HG03196 (cell line): Measurements from ENCODE around the gene UBALD2.
"Not testable (repeated sequence)": the region's sequence is repeated elsewhere in the genome, so short reads cannot be mapped to it uniquely, and the experiment has no call there.

ENCODE experiments used
- ATAC-seq: cut with Tn5 transposase; IDR thresholded peaks from one replicate; pipeline ENCODE4 v1.9.1; 2021; ENCODE audit not compliant: unreplicated experiment

Gene UBALD2

DNA sequence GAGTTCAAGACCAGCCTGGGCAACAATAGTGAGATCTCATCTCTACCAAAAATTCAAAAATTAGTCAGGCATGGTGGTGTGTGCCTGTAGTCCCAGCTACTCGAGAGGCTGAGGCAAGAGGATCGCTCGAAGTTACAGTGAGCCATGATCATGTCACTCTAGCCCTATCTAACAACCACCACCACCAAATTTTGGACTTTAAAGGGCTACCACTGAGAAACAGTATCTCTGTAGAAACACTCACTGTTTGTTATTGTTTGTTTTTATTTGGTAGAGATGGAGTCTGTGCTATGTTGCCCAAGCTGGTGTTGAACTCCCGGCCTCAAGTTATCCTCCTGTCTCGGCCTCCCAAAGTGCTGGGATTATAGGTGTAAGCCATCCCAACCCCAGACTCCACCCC lies 1.3 kb upstream of the UBALD2 start:
- no peak for ATAC-seq

GRCh38 chr17:76264425-76264754 lies 758 bp upstream of the UBALD2 start:
- ATAC-seq = no peak

DNA sequence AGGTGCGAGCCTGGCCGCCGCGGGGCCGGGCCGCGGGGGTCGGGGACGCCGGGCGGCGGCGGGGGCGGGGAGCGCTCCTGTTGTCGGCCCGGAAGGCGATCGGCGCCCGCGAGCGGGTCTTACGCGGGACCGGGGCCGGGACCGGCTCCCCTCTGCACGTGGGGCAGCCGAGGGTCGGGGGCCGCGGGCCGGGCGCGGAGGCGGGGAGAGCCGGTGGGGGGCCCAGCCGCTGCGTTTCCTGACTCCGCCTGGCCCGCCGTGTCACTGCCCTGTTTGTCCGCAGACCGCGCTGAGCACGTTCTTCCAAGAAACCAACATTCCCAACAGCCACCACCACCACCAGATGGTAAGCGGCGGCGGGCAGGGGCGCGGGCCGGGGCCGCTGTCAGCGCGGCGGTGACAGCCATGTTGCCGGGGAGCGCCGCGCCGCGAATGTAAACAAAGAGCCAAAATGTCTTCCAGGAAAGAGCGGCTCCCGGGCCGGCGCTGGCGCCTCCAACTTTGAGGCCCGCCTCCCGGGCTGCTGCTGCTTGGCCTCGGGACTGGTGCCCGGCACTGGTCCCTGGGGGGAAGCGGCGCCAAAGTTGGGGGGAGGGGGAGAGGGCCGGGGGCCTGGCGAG lies 586 bp downstream of the UBALD2 start:
- ATAC-seq = no peak

- no peak for ATAC-seq
Observed at GRCh38 chr17:76266244-76266938, 1.2 kb downstream of the UBALD2 start.

- no peak for ATAC-seq
Observed at GRCh38 chr17:76267051-76267576, 2.0 kb downstream of the UBALD2 start.

DNA sequence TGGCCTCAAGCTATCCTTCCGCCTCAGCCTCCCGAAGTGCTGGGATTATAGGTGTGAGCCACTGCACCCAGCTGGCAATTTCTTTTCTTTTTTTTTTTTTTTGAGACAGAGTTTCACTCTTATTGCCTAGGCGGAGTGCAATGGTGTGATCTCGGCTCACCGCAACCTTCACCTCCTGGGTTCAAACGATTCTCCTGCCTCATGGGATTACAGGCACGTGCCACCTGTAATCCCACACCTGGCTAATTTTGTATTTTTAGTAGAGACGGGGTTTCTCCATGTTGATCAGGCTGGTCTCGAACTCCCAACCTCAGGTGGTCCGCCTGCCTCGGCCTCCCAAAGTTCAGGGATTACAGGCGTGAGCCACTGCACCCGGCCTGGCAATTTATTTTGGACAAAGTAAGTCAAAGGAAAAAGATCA lies 2.4 kb downstream of the UBALD2 start:
- ATAC-seq = not testable (repeated sequence)

DNA sequence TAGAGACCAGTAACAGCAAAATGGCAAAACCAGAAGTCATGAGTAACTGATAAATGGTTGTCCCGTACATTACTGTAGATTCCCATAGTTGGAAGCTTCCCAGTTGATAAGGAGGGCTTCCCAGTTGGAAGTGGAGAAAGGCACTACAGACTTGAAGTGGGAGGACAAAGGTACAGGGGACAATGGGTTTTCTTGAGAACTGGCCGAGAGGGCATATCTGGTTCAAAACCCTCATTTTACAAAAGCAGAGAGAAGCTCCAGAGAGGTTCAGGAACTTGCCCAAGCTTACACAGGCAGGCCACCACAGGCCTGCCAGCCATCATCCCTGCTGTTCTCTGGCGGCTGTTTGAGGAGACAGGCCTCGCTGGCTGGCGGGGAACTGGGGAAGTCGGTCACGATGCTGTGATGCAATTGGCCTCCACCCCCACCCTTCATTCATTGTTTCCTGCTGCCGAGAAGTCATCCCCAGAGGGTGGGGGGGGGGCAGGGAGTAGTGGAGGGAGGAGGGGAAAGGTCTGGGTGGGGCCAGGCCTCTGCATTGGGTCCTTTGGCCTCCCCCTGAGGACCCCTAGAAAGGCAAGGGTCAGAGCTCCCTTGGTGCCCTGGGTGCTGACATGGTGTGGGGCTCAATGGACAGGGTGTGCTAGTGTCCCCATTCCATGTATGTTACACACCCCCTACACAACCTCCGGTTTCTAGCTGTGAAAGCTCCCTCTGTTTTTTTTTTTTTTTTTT lies 3.0 kb downstream of the UBALD2 start:
- ATAC-seq = no peak

DNA sequence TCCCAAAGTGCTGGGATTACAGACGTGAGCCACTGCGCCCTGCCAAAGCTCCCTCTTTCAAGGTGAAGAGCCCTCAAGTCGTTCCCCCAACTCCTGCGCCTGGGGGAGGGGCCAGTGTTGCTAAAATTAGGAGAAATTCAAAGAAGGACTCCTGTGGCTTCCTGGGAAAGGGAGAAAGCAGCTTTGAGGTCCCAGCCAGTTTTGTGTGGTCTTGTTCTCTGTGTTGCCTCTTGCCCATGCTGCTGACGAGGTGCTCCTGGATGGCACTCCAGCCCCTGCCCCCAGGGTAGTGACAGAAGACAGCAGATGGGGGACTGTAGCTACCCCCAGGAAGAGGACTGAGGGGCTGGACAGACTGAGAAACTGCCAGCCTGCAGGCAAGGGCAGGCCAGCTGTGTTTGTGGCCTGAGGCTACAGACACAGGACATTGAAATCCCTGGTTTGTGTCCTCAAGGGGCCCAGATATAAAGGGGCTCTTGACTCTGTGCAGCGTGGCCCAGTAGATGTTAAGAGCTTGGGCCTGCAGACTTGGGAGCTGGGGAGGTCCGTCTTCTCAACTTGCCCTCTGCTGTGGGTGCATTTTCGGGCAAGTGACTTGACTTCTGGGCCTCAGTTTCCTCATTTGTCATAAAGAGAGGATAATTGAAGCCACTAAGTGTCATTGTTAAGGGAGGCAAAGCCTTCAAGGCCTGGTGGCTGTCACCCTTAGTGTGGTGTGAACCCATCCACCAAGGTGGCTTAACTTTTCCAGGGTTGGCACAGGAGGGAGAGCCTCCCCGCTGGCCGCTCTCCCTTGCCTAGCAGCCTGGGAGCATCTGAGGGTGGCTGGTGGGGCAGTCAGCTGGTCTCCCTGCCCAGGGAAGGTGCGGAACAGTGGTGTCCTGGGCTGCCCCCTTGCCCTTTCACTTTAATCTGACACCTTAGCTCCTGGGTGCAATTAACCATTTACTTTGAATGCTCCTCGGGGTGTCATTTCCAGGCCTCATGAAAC lies 4.1 kb downstream of the UBALD2 start:
- ATAC-seq = no peak

- ATAC-seq = no peak
Observed at GRCh38 chr17:76270127-76270592, 5.0 kb downstream of the UBALD2 start.

- peak; percentile 1 for ATAC-seq
Observed at GRCh38 chr17:76270770-76271668, 5.9 kb downstream of the UBALD2 start.

GRCh38 chr17:76271669-76272540 lies 6.8 kb downstream of the UBALD2 start:
- ATAC-seq = peak; percentile 40

GRCh38 chr17:76272541-76273444 lies 7.6 kb downstream of the UBALD2 start:
- ATAC-seq = peak; percentile 3

- ATAC-seq = no peak
Observed at GRCh38 chr17:76273445-76274111, 8.4 kb downstream of the UBALD2 start.

GRCh38 chr17:76274112-76274956 lies 9.2 kb downstream of the UBALD2 start:
- no peak for ATAC-seq

- ATAC-seq = no peak
Observed at GRCh38 chr17:76275382-76276068, 10.4 kb downstream of the UBALD2 start.

DNA sequence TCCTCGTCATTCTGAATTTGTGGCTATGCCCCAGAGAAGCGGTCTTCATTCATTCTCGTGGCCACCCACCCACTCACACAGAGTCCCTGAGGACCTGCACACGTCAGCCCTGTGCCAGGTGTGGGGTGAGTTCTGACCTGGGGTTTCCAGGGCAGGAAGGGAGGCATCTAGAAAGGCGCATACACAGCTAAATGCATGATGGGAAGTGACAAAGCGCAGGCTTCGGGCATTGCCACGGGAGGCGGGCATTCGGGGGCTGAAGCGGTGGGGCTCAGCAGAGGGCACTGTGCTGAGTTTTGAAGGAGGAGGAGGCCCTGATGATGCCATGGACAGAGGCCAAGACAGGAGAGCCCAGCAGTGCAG lies 10.9 kb downstream of the UBALD2 start:
- ATAC-seq = no peak
